ENCODE results near the gene GPAM. TPM values are rescaled to one million over a fixed set of nuclear protein-coding genes. Genes with fewer than 3 reads are reported as not detected.

Gene GPAM
- total RNA-seq, 2 experiments from 2014 or later = 7.5 to 13.0 TPM

DNA sequence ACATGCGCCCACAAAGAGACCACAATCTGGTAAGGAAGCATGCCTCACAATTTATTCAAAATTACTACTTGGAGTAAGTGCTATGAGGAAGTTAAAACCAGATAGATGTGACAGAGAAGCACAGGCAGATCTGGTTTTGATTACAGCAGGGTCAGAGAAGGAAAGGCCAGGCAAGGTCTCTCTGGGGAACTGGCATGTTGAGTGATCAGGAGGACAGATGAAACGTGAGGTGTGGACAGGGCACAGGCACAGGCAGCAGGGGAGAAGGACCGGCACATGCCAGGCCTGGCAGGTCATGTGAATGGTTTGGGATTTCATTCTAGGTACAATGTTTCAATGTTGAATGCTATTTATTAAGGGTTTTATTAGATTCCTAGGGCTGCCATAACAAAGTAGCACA lies 51.6 kb downstream of the GPAM start:
- Histone ChIP-seq H3K4me1 (ENCODE audit: insufficient read depth, low read length, poor library complexity, severe bottlenecking) (no peaks in the 10 kb centered on the region), H3K4me3 (ENCODE audit: low read depth, low read length, poor library complexity, severe bottlenecking) (no peak overlapping the region), H3K9me2 (ENCODE audit: insufficient read depth, low read length) (no peaks in the 10 kb centered on the region), H3K36me3 (ENCODE audit: insufficient read depth, low read length) (no peaks in the 10 kb centered on the region), H4K20me1 (ENCODE audit: insufficient read depth, low read length) (no peaks in the 10 kb centered on the region), H3K79me2 (ENCODE audit: insufficient read depth, low read depth, low read length) (no peaks in the 10 kb centered on the region), H3K27ac (ENCODE audit: low read depth, low read length, poor library complexity, severe bottlenecking) (no peak overlapping the region), H3K4me2 (ENCODE audit: low read length) (no peak overlapping the region), H2AFZ (ENCODE audit: low read length) (no peak overlapping the region), H3K9me3 (ENCODE audit: low read length) (no peaks in the 10 kb centered on the region)
- DNase-seq (ENCODE audit: low spot score) = no peak
- POLR2A ChIA-PET = no interaction called here
- no peak for TF ChIP-seq EZH2phosphoT487 (IDR thresholded peaks at IDR 0.05; ENCODE audit: borderline replicate concordance, low read depth, low read length)
- TF ChIP-seq, protein P1, sequence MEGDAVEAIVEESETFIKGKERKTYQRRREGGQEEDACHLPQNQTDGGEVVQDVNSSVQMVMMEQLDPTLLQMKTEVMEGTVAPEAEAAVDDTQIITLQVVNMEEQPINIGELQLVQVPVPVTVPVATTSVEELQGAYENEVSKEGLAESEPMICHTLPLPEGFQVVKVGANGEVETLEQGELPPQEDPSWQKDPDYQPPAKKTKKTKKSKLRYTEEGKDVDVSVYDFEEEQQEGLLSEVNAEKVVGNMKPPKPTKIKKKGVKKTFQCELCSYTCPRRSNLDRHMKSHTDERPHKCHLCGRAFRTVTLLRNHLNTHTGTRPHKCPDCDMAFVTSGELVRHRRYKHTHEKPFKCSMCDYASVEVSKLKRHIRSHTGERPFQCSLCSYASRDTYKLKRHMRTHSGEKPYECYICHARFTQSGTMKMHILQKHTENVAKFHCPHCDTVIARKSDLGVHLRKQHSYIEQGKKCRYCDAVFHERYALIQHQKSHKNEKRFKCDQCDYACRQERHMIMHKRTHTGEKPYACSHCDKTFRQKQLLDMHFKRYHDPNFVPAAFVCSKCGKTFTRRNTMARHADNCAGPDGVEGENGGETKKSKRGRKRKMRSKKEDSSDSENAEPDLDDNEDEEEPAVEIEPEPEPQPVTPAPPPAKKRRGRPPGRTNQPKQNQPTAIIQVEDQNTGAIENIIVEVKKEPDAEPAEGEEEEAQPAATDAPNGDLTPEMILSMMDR (conservative IDR thresholded peaks at IDR 0.05; ENCODE audit: low read length) = no peak
- CTCF ChIA-PET (ENCODE audit: unreplicated experiment) = no interaction called here
- intact Hi-C loops (cut with micrococcal nuclease; ENCODE audit: unreplicated experiment) = no loop called here
- no TSS peak for BruUV-seq (replicated peaks)

DNA sequence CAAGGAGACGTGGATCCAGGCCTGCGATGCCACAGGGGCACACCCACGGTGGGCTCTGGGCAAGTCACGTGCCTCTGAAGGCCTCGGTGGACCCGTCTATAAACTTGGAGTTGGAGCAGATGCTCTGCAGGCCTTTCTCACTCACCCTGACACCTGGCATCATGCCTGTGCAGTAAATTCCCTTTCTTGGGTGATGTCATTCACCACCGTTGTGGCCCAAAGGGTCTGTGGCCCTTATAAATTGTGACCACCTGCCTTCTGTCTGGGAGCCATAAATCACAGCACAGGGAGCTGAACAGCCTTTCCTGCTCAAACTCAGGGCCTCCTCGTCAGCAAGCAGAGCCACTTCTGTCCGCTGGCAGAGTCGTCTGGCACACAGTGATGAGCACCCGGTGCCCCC lies 52.2 kb downstream of the GPAM start:
- DNase-seq (ENCODE audit: low spot score) = no peak
- ChIA-PET CTCF (ENCODE audit: unreplicated experiment) (no interaction called here), POLR2A (interaction anchor here (0.6 kb wide), 1 partner anchor 582 kb away, joined by 3 read pairs; no protein-coding TSS in a partner anchor)
- H3K9me3 ChIP-seq (ENCODE audit: low read length) = no peaks in the 10 kb centered on the region
- no peak overlapping the region for H3K4me3 ChIP-seq (ENCODE audit: low read depth, low read length, poor library complexity, severe bottlenecking)
- TF ChIP-seq, protein P1 (conservative IDR thresholded peaks at IDR 0.05; ENCODE audit: low read length) = no peak
- no peak for TF ChIP-seq EZH2phosphoT487 (IDR thresholded peaks at IDR 0.05; ENCODE audit: borderline replicate concordance, low read depth, low read length)
- H3K36me3 ChIP-seq (ENCODE audit: insufficient read depth, low read length) = no peaks in the 10 kb centered on the region
- no peak overlapping the region for H3K4me2 ChIP-seq (ENCODE audit: low read length)
- no peaks in the 10 kb centered on the region for H4K20me1 ChIP-seq (ENCODE audit: insufficient read depth, low read length)
- H3K9me2 ChIP-seq (ENCODE audit: insufficient read depth, low read length) = no peaks in the 10 kb centered on the region
- H3K4me1 ChIP-seq (ENCODE audit: insufficient read depth, low read length, poor library complexity, severe bottlenecking) = no peaks in the 10 kb centered on the region
- intact Hi-C loops (cut with micrococcal nuclease; ENCODE audit: unreplicated experiment) = no loop called here
- H2AFZ ChIP-seq (ENCODE audit: low read length) = no peak overlapping the region
- H3K27ac ChIP-seq (ENCODE audit: low read depth, low read length, poor library complexity, severe bottlenecking) = no peak overlapping the region
- BruUV-seq (replicated peaks) = no TSS peak
- no peaks in the 10 kb centered on the region for H3K79me2 ChIP-seq (ENCODE audit: insufficient read depth, low read depth, low read length)

DNA sequence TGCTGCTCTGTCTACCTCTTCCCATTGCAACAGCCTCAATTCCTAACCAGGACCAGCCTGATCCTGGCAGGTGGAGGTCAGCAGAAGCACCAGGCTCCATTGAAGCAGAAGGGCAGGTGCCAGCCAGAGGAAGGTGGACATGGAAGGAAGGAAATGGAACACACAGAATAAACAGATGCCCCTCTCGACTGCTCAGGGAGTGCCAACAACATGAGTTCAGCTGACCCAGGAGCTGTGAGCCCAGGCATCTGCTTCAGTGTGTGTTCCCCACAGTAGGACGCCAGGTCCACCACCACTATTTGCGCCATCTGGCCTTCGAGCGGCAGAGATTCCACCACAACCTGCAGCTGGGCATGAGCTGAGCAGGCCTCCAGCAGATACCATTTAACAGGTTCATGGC lies 56.7 kb downstream of the GPAM start:
- Histone ChIP-seq H3K4me3 (ENCODE audit: low read depth, low read length, poor library complexity, severe bottlenecking) (no peak overlapping the region), H3K9me3 (ENCODE audit: low read length) (no peaks in the 10 kb centered on the region), H2AFZ (ENCODE audit: low read length) (no peak overlapping the region), H3K4me2 (ENCODE audit: low read length) (no peak overlapping the region), H3K27ac (ENCODE audit: low read depth, low read length, poor library complexity, severe bottlenecking) (no peak overlapping the region), H3K79me2 (ENCODE audit: insufficient read depth, low read depth, low read length) (no peaks in the 10 kb centered on the region), H3K9me2 (ENCODE audit: insufficient read depth, low read length) (no peaks in the 10 kb centered on the region), H3K4me1 (ENCODE audit: insufficient read depth, low read length, poor library complexity, severe bottlenecking) (no peaks in the 10 kb centered on the region), H3K36me3 (ENCODE audit: insufficient read depth, low read length) (no peaks in the 10 kb centered on the region), H4K20me1 (ENCODE audit: insufficient read depth, low read length) (no peaks in the 10 kb centered on the region)
- TF ChIP-seq, protein P1 (conservative IDR thresholded peaks at IDR 0.05; ENCODE audit: low read length) = no peak
- no peak for TF ChIP-seq EZH2phosphoT487 (IDR thresholded peaks at IDR 0.05; ENCODE audit: borderline replicate concordance, low read depth, low read length)
- ChIA-PET CTCF (ENCODE audit: unreplicated experiment) (no interaction called here), POLR2A (no interaction called here)
- no peak for DNase-seq (ENCODE audit: low spot score)
- no TSS peak for BruUV-seq (replicated peaks)
- intact Hi-C loops (cut with micrococcal nuclease; ENCODE audit: unreplicated experiment) = no loop called here
